ENCODE results near the gene ART5. TPM values are rescaled to one million over a fixed set of nuclear protein-coding genes. Genes with fewer than 3 reads are reported as not detected.
A peak's percentile ranks its signal among the peaks of the same experiment; 100 is the strongest.

The ART5 gene
- total and polyA plus RNA-seq, 7 donors = 0.17 to 0.82 TPM; not detected in 5

DNA sequence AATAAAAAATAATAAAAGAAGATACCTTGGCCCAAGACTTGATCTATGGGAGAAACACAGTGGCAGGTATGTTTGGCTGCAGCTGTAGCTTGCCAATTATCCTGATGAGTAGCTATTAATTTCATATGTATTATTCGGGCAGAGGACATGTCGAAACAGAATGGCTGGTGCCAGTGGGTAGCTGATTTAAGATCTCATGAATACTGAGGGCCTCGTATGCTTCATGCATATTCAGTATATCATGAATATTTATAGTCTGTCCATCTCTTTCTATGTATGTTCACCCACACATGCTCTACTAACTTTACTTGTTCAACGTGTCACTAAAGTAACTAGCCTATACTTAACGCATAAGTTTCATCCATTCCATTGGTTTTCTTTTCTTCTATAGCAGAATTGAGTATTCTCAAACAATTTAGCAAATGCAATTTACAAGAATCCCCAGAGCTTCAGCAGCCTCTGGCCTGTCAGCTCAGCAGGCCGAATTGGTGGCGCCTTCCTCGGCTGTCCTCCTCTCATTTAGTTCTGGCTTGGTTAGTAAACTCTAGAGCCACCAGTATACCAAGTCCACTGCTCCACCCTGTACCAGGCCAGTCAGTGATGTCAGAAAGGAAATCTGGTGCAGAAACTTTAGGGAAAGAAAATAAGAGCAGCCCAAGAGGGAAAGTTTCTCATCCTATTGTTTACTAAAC lies 17.9 kb downstream of the ART5 start:
- Histone ChIP-seq H3K27me3 (no peaks in the 10 kb centered on the region), H3K27ac (no peak overlapping the region), H3K4me3 (no peak overlapping the region), H3K4me1 (no peaks in the 10 kb centered on the region), H3K36me3 (no peaks in the 10 kb centered on the region), H3K9me3 (no peaks in the 10 kb centered on the region)
- TF ChIP-seq, protein P1, sequence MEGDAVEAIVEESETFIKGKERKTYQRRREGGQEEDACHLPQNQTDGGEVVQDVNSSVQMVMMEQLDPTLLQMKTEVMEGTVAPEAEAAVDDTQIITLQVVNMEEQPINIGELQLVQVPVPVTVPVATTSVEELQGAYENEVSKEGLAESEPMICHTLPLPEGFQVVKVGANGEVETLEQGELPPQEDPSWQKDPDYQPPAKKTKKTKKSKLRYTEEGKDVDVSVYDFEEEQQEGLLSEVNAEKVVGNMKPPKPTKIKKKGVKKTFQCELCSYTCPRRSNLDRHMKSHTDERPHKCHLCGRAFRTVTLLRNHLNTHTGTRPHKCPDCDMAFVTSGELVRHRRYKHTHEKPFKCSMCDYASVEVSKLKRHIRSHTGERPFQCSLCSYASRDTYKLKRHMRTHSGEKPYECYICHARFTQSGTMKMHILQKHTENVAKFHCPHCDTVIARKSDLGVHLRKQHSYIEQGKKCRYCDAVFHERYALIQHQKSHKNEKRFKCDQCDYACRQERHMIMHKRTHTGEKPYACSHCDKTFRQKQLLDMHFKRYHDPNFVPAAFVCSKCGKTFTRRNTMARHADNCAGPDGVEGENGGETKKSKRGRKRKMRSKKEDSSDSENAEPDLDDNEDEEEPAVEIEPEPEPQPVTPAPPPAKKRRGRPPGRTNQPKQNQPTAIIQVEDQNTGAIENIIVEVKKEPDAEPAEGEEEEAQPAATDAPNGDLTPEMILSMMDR (IDR thresholded peaks at IDR 0.05) = no peak
- TF ChIP-seq EP300 (IDR thresholded peaks at IDR 0.05) (no peak), POLR2AphosphoS5 (IDR thresholded peaks at IDR 0.05) (no peak), POLR2A (IDR thresholded peaks at IDR 0.05) (no peak)
- WGBS, 2 donors = 64 to 74% methylated on average over 8 of the region's 8 CpGs
- DNase-seq = no peak
- intact Hi-C loops (cut with DNase I) = no loop called here

DNA sequence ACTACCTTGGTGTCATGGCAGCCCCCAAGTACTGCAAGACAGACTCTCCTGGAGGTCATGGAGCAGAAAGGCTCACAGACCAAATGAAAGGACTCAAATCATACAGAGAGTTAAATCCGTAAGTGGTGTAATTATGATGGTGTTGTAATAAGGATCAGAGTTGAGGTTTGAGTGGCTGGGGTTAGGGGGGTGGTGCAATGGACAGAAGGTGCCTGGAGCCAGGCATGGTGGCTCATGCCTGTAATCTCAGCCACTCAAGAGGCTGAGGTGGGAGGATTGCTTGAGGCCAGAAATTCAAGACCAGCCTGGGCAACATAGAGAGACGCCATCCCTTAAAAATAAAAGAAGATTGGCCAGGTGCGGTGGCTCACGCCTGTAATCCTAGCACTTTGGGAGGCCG lies 18.7 kb downstream of the ART5 start:
- no peaks in the 10 kb centered on the region for H3K4me1 ChIP-seq
- intact Hi-C loops (cut with DNase I) = no loop called here
- WGBS, 2 donors = 90 to 93% methylated on average over 5 of the region's 5 CpGs
- DNase-seq = peak; percentile 22
- no peak overlapping the region for H3K27ac ChIP-seq
- no peaks in the 10 kb centered on the region for H3K9me3 ChIP-seq
- H3K27me3 ChIP-seq = no peaks in the 10 kb centered on the region
- H3K36me3 ChIP-seq = no peaks in the 10 kb centered on the region
- no peak overlapping the region for H3K4me3 ChIP-seq
- TF ChIP-seq EP300 (IDR thresholded peaks at IDR 0.05) = no peak
- TF ChIP-seq POLR2A (IDR thresholded peaks at IDR 0.05) = no peak
- TF ChIP-seq POLR2AphosphoS5 (IDR thresholded peaks at IDR 0.05) = no peak
- TF ChIP-seq, protein P1 (IDR thresholded peaks at IDR 0.05) = no peak

DNA sequence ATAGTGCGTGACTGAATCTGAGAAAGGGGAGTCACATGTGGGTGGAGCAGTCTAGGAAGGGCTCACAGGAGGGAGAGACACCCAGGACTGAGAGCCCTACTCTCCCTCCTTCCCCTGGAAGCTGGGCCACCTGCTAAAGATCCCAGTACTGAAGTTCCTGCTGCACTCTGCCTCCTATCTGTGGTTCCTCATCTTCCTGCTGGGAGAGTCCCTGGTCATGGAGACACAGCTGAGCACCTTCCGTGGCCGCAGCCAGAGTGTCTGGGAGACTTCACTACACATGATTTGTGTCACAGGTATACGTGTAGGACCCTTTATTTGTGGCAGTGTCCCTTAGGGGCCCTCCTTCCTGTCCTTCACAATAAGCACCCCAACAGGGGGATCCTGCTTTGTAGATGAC lies 19.3 kb downstream of the ART5 start:
- H3K9me3 ChIP-seq = no peaks in the 10 kb centered on the region
- H3K4me1 ChIP-seq = no peaks in the 10 kb centered on the region
- DNase-seq = peak; percentile 50
- no peak for TF ChIP-seq POLR2AphosphoS5 (IDR thresholded peaks at IDR 0.05)
- TF ChIP-seq, protein P1 (IDR thresholded peaks at IDR 0.05) = no peak
- TF ChIP-seq POLR2A (IDR thresholded peaks at IDR 0.05) = no peak
- TF ChIP-seq EP300 (IDR thresholded peaks at IDR 0.05) = no peak
- no peak overlapping the region for H3K27ac ChIP-seq
- intact Hi-C loops (cut with DNase I) = no loop called here
- no peak overlapping the region for H3K4me3 ChIP-seq
- H3K27me3 ChIP-seq = no peaks in the 10 kb centered on the region
- H3K36me3 ChIP-seq = no peaks in the 10 kb centered on the region
- 79 to 83% methylated on average over 4 of the region's 4 CpGs for WGBS, 2 donors

DNA sequence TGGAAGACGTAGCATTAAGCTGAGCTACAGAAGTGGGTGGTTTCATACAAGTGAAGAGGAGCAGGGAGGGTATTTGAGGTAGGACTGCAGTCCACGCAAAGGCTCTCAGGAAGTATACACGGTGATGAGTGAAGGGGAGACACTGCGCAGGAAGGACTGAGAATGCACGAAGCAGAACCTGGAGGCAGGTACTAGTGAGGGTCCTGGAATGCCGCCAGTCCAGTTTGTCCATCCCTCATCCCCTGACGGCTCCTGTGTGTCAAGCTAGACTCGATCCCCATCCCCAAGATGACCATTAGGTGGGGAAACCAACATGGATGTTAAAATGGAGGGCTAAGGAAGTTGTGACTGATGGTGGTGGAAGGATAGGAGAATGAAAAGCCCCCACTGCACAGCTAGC lies 23.8 kb downstream of the ART5 start:
- H3K9me3 ChIP-seq = no peaks in the 10 kb centered on the region
- H3K36me3 ChIP-seq = no peaks in the 10 kb centered on the region
- TF ChIP-seq, protein P1 (IDR thresholded peaks at IDR 0.05) = no peak
- TF ChIP-seq POLR2AphosphoS5 (IDR thresholded peaks at IDR 0.05) (no peak), EP300 (IDR thresholded peaks at IDR 0.05) (no peak), POLR2A (IDR thresholded peaks at IDR 0.05) (no peak)
- 81 to 84% methylated on average over 8 of the region's 8 CpGs for WGBS, 2 donors
- H3K4me3 ChIP-seq = no peak overlapping the region
- H3K4me1 ChIP-seq = no peaks in the 10 kb centered on the region
- H3K27ac ChIP-seq = no peak overlapping the region
- DNase-seq = peak; percentile 55
- H3K27me3 ChIP-seq = no peaks in the 10 kb centered on the region
- intact Hi-C loops (cut with DNase I) = no loop called here

All from sigmoid colon (tissue), 7 donors.